ENCODE results near the gene SEL1L3.

- TF ChIP-seq CTCF (IDR thresholded peaks at IDR 0.05), result no peak
- no peak for TF ChIP-seq ZFX (IDR thresholded peaks at IDR 0.05; ENCODE audit: borderline replicate concordance)
Observed at GRCh38 chr4:25856756-25857155, 6.0 kb downstream of the SEL1L3 start.
